GM19397 (cell line): ENCODE measurements around the gene SLC15A2.

ENCODE experiments used
- ATAC-seq: cut with Tn5 transposase; IDR thresholded peaks from one replicate; pipeline ENCODE4 v1.9.1; 2021; ENCODE audit warnings: mild to moderate bottlenecking, moderate library complexity; ENCODE audit not compliant: unreplicated experiment

SLC15A2 gene

DNA sequence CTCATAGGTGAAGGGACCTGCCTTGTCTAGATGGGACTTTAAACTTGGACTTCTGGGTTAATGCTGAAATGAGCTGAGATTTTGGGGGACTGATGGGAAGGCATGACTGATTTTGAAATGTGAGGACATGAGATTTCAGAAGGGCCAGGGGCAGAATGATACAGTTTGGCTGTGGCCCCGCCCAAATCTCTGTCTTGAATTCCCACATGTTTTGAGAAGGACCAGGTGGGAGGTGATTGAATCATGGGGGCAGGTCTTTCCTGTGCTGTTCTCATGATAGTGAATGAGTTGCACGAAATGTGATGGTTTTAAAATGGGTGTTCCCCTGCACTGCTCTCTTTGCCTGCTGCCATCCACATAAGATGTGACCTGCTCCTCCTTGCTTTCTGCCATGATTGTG is 85.0 kb downstream of the SLC15A2 start:
- no peak for ATAC-seq

DNA sequence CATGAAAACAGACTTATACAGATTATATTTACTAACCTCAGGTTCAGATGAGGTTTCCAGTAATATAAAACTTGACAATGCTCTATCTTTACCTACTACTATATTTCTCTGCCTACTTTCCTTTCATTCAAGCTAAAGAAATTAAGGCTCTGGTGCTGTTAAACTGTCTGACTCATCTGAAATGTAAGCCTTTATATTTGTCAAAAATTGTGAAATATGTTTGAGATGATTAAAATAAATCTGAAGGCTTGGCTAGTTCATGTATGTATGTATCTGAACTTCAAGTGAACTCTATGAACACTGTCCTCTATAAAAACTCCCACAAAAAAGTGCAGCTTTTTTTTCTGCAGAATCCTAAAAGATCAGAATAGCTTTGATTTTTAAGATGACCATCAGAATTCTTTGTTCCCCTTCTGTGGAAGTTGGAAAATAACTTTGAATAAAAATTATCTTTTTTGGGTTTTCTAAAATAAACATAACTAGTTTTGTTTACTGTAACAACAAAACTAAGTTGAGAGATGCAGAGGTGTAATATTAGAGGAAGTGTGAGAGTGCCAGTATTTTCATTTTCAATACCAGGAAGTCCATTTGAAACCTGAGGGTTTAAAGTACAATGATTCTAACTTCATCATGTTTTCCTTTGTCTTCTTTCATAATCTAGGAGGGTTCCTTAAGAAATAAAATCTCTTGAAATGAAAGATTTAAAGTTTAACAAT is 85.7 kb downstream of the SLC15A2 start:
- ATAC-seq: no peak

- no peak for ATAC-seq
Observed at GRCh38 chr3:121980450-121980796, 86.2 kb downstream of the SLC15A2 start.

GRCh38 chr3:121981473-121981872 is 87.3 kb downstream of the SLC15A2 start:
- ATAC-seq: no peak

GRCh38 chr3:121985846-121986245 is 91.6 kb downstream of the SLC15A2 start:
- ATAC-seq: no peak

- ATAC-seq: no peak
Observed at GRCh38 chr3:121988146-121988545, 93.9 kb downstream of the SLC15A2 start.

GRCh38 chr3:121989943-121990342 is 95.7 kb downstream of the SLC15A2 start:
- ATAC-seq: no peak

DNA sequence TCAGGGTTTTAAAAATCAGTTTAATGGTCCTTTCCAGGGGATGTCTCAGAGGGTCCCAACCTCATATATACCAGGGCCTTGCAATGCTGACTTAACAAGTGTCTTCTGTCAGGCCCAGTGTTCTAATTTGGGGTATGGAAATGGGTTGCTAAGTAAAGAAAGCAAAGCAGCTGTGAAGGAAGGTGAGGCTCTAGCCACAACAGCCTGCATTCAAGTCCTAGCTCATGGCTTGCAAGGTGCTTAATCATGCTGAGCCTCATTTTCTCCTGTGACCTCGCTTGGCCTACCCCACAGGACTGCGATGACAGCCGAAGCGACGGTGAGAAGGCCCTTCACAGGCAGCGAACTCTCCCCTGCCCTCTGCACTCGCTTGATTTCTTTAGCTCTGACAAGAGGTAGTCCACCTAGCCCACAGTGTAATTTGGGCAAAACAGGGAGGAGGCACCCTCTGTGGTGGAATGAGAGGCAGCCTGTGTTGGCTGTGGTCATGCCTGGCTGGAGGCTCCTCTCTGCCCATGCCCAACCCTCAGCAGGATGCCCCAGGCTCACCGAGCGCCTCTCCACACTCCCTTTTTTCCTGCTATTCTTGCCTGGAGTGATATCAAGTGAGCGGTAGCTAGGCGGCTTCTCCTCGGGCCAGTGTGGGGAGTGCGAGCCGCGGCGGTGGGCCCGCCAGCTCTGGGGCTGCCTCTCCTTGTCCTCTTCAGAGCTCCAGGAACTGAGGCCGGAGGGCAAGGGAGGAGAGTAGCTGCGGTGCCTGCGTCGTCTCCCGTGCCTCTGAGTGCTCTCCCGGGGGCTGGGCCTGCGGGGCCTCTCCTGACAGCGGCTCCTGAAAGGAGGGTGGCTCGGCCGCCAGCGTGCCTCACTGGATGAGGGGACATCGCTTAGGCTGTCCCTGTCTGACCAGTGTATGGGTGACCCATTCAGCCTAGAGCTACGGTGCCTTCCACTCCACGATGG is 98.7 kb downstream of the SLC15A2 start:
- peak; percentile 78 for ATAC-seq
